HEK293 (cell line): ENCODE measurements around the gene CACNA1H.

Experiments used
- CTCF ChIA-PET: fragments of 350-600 bp; formaldehyde crosslinking; extraction: SDS; loops from one replicate; lab custom pipeline; 2021; ENCODE audit warnings: antibody characterized with exemption; lab: Yijun Ruan, JAX
- POLR2A ChIA-PET: fragments of 300-600 bp; formaldehyde crosslinking; extraction: SDS; loops from one replicate; lab custom pipeline; 2020; ENCODE audit warnings: antibody characterized with exemption, inconsistent platforms; lab: Yijun Ruan, JAX
- H3K27ac ChIP-seq: fragments of 200-500 bp; sonication (Bioruptor generic); 2 replicates; pipeline ENCODE4 v1.5.1; 2014; ENCODE audit warnings: low read depth, low read length, control low read depth, inconsistent platforms; ENCODE audit errors: extremely low read depth
- H3K36me3 ChIP-seq, 2 experiments: fragments of 200-500 bp in 1 of 2; sonication (Bioruptor generic) in 1 of 2; 1 replicate in 1 of 2; 2 replicates in 1 of 2; pipeline ENCODE4 v1.5.1; 2014 to 2017; ENCODE audit warnings: inconsistent platforms in 2 of 2, low read length in 2 of 2; ENCODE audit not compliant: control insufficient read depth in 2 of 2, insufficient read depth in 1 of 2
- H3K4me1 ChIP-seq: fragments of 200-500 bp; sonication (Bioruptor generic); 2 replicates; pipeline ENCODE4 v1.5.1; 2014; ENCODE audit warnings: mild to moderate bottlenecking, low read length, inconsistent platforms; ENCODE audit not compliant: control insufficient read depth, insufficient read depth
- H3K4me3 ChIP-seq: 2 replicates; pipeline ENCODE4 v1.5.1; 2011; ENCODE audit warnings: low read depth, mild to moderate bottlenecking, control low read depth, low read length, moderate library complexity
- H3K9me3 ChIP-seq: fragments of 200-500 bp; sonication (Bioruptor generic); 2 replicates; pipeline ENCODE4 v1.5.1; 2014; ENCODE audit warnings: low read depth, low read length, inconsistent platforms; ENCODE audit not compliant: control insufficient read depth, insufficient read depth
- BCL11B ChIP-seq: fragments of 450-650 bp; formaldehyde crosslinking; IDR thresholded peaks from 2 replicates; pipeline ENCODE4 v1.5.1; 2016; ENCODE audit warnings: low read depth, missing biosample characterization, missing genetic modification characterization
- HIC1 ChIP-seq: fragments of 450-650 bp; formaldehyde crosslinking; IDR thresholded peaks from 2 replicates; pipeline ENCODE4 v1.5.1; 2016; ENCODE audit warnings: missing biosample characterization, missing genetic modification characterization
- KLF1 ChIP-seq: fragments of 450-650 bp; formaldehyde crosslinking; IDR thresholded peaks from 2 replicates; pipeline ENCODE4 v1.5.1; 2016; ENCODE audit warnings: missing biosample characterization, missing genetic modification characterization
- KLF17 ChIP-seq: fragments of 450-650 bp; formaldehyde crosslinking; IDR thresholded peaks from 2 replicates; pipeline ENCODE4 v1.5.1; 2016; ENCODE audit warnings: missing biosample characterization, missing genetic modification characterization
- KLF8 ChIP-seq: fragments of 450-650 bp; formaldehyde crosslinking; IDR thresholded peaks from 2 replicates; pipeline ENCODE4 v1.5.1; 2016; ENCODE audit warnings: missing biosample characterization, missing genetic modification characterization
- MZF1 ChIP-seq: fragments of 450-650 bp; formaldehyde crosslinking; IDR thresholded peaks from 2 replicates; pipeline ENCODE4 v1.5.1; 2017; ENCODE audit warnings: missing biosample characterization, missing genetic modification characterization, borderline replicate concordance
- ZBTB17 ChIP-seq: fragments of 450-650 bp; formaldehyde crosslinking; IDR thresholded peaks from 2 replicates; pipeline ENCODE4 v1.5.1; 2016; ENCODE audit warnings: missing biosample characterization, missing genetic modification characterization
- ZBTB7A ChIP-seq: fragments of 450-650 bp; formaldehyde crosslinking; IDR thresholded peaks from 2 replicates; pipeline ENCODE4 v1.5.1; 2016; ENCODE audit warnings: low read depth, missing biosample characterization, missing genetic modification characterization
- ZIC2 ChIP-seq: fragments of 450-650 bp; formaldehyde crosslinking; IDR thresholded peaks from 2 replicates; pipeline ENCODE4 v1.5.1; 2016; ENCODE audit warnings: missing biosample characterization, missing genetic modification characterization
- ZNF184 ChIP-seq: fragments of 450-650 bp; IDR thresholded peaks from 2 replicates; pipeline ENCODE4 v1.5.1; 2018; ENCODE audit warnings: missing biosample characterization, mild to moderate bottlenecking, missing genetic modification characterization
- ZNF221 ChIP-seq: fragments of 450-650 bp; formaldehyde crosslinking; IDR thresholded peaks from 2 replicates; pipeline ENCODE4 v1.5.1; 2017; ENCODE audit warnings: missing biosample characterization, missing genetic modification characterization, borderline replicate concordance
- ZNF513 ChIP-seq: fragments of 450-650 bp; IDR thresholded peaks from 2 replicates; pipeline ENCODE4 v1.5.1; 2018; ENCODE audit warnings: missing biosample characterization, missing genetic modification characterization
- ZNF558 ChIP-seq: fragments of 450-650 bp; formaldehyde crosslinking; IDR thresholded peaks from 2 replicates; pipeline ENCODE4 v1.5.1; 2016; ENCODE audit warnings: missing biosample characterization, missing genetic modification characterization
- ZNF600 ChIP-seq: fragments of 450-650 bp; formaldehyde crosslinking; IDR thresholded peaks from 2 replicates; pipeline ENCODE4 v1.5.1; 2016; ENCODE audit warnings: missing biosample characterization, missing genetic modification characterization
- ZNF76 ChIP-seq: fragments of 450-650 bp; formaldehyde crosslinking; IDR thresholded peaks from 2 replicates; pipeline ENCODE4; 2016; ENCODE audit warnings: low read depth, missing biosample characterization, missing genetic modification characterization, borderline replicate concordance
- ZNF768 ChIP-seq: fragments of 450-650 bp; formaldehyde crosslinking; IDR thresholded peaks from 2 replicates; pipeline ENCODE4 v1.5.1; 2018; ENCODE audit warnings: missing biosample characterization, mild to moderate bottlenecking, missing genetic modification characterization
- ZNF776 ChIP-seq: fragments of 450-650 bp; formaldehyde crosslinking; IDR thresholded peaks from 2 replicates; pipeline ENCODE4 v1.5.0; 2017; ENCODE audit warnings: missing biosample characterization, missing genetic modification characterization, borderline replicate concordance
- TF ChIP-seq, protein P1 (sequence below): fragments of 450-650 bp; formaldehyde crosslinking; IDR thresholded peaks from 2 replicates; pipeline ENCODE4 v1.5.1; 2016; ENCODE audit warnings: missing biosample characterization, missing genetic modification characterization
- TF ChIP-seq, protein P2 (sequence below): fragments of 450-650 bp; formaldehyde crosslinking; IDR thresholded peaks from 2 replicates; pipeline ENCODE4 v1.5.1; 2017; ENCODE audit warnings: missing biosample characterization, mild to moderate bottlenecking, missing genetic modification characterization, moderate library complexity

Gene CACNA1H

GRCh38 chr16:1173788-1174451 is 21.0 kb downstream of the CACNA1H start (continued):
- TF ChIP-seq, protein P1, sequence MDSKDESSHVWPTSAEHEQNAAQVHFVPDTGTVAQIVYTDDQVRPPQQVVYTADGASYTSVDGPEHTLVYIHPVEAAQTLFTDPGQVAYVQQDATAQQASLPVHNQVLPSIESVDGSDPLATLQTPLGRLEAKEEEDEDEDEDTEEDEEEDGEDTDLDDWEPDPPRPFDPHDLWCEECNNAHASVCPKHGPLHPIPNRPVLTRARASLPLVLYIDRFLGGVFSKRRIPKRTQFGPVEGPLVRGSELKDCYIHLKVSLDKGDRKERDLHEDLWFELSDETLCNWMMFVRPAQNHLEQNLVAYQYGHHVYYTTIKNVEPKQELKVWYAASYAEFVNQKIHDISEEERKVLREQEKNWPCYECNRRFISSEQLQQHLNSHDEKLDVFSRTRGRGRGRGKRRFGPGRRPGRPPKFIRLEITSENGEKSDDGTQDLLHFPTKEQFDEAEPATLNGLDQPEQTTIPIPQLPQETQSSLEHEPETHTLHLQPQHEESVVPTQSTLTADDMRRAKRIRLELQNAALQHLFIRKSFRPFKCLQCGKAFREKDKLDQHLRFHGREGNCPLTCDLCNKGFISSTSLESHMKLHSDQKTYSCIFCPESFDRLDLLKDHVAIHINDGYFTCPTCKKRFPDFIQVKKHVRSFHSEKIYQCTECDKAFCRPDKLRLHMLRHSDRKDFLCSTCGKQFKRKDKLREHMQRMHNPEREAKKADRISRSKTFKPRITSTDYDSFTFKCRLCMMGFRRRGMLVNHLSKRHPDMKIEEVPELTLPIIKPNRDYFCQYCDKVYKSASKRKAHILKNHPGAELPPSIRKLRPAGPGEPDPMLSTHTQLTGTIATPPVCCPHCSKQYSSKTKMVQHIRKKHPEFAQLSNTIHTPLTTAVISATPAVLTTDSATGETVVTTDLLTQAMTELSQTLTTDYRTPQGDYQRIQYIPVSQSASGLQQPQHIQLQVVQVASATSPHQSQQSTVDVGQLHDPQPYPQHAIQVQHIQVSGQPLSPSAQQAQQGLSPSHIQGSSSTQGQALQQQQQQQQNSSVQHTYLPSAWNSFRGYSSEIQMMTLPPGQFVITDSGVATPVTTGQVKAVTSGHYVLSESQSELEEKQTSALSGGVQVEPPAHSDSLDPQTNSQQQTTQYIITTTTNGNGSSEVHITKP (tag by site-specific recombination): no peak
- TF ChIP-seq ZNF513 (tag by site-specific recombination) (no peak), KLF8 (no peak), ZNF76 (tag by site-specific recombination) (no peak)
- TF ChIP-seq, protein P2, sequence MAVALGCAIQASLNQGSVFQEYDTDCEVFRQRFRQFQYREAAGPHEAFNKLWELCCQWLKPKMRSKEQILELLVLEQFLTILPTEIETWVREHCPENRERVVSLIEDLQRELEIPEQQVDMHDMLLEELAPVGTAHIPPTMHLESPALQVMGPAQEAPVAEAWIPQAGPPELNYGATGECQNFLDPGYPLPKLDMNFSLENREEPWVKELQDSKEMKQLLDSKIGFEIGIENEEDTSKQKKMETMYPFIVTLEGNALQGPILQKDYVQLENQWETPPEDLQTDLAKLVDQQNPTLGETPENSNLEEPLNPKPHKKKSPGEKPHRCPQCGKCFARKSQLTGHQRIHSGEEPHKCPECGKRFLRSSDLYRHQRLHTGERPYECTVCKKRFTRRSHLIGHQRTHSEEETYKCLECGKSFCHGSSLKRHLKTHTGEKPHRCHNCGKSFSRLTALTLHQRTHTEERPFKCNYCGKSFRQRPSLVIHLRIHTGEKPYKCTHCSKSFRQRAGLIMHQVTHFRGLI (tag by site-specific recombination): no peak

DNA sequence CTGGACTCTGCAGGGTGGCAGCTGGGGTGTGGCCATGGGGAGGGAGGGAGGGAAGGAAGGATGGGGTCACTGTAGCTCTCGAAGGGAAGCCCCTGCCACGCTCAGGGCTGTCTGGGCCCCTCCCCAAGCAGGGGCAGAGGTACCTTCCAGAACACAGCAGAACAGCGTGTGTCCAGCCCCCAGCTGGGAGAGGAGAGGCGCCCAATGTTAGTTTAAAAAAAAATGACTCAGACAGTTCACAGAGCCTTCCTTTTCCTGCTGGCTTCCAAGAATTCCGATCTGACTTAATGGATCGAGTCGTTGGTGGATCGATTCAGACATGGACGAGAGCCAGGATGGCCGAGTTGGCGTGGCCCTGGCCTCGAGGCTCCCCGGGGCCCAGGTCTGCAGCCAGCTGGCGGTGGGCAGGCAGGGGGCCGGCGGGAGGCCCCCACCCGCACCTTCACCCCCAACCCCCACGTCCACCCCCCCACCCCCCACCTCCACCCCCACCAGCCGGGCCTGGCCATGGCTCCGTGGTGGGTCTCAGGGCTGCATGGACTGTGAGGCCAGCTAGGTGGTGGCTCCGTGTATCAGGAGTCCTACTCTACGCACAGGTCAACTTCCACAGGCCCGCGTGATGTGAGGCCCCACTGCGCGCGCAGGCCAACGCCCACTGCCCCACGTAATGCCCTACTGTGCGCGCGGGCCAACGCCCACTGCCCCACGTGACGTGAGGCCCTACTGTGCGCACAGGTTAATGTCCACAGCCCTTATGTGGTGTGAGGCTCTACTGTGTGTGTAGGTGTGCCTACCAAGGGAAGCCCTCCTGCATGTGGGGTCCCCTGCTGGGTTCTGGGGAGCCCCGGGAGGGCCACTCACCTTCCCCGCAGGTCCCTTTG is 21.8 kb downstream of the CACNA1H start:
- CTCF ChIA-PET: no interaction called here
- Histone ChIP-seq H3K27ac (no peak overlapping the region), H3K36me3 (no peaks in the 10 kb centered on the region), H3K4me3 (no peak overlapping the region), H3K9me3 (no peaks in the 10 kb centered on the region), H3K4me1 (no peaks in the 10 kb centered on the region)
- POLR2A ChIA-PET: interaction anchor here (1.1 kb wide), 1 partner anchor 8 kb away, joined by 4 read pairs; no protein-coding TSS in a partner anchor
- TF ChIP-seq BCL11B (tag by site-specific recombination) (0 out of 2 replicates have a peak, but pooled peaks have one; percentile 41), MZF1 (no peak), ZBTB17 (tag by site-specific recombination) (peak; percentile 55; the same call in 1 of the 2 replicates), ZNF184 (no peak), ZBTB7A (tag by site-specific recombination) (peak; percentile 11; the same call in 1 of the 2 replicates), ZNF600 (peak; percentile 73), ZNF768 (tag by site-specific recombination) (no peak), KLF17 (peak; percentile 15; the same call in 1 of the 2 replicates), HIC1 (tag by site-specific recombination) (0 out of 2 replicates have a peak, but pooled peaks have one; percentile 18), ZNF558 (no peak), ZNF776 (tag by site-specific recombination) (no peak), KLF1 (peak; percentile 61), ZNF221 (tag by site-specific recombination) (no peak), ZIC2 (tag by site-specific recombination) (peak; percentile 85)
- TF ChIP-seq, protein P1 (tag by site-specific recombination): peak; percentile 77
